PC-3 (cell line): ENCODE data around the gene PNISR. TPM values are rescaled to one million over a fixed set of nuclear protein-coding genes. Genes with fewer than 3 reads are reported as not detected.
A peak's percentile ranks its signal among the peaks of the same experiment; 100 is the strongest.

Experiments
- ATAC-seq: fragments of 200-7000 bp; cut with Tn5 transposase; 2 replicates; pipeline ENCODE4 v1.9.1; 2020; ENCODE audit warnings: mild to moderate bottlenecking, moderate library complexity
- Bru-seq: library from RNA; stranded (reverse); fragments of 400-500 nt; gene quantifications from one replicate; lab custom pipeline; 2021; lab: Mats Ljungman, UMichigan
- BruChase-seq, 2 experiments: library from RNA; stranded (reverse); fragments of 400-500 nt; gene quantifications; one replicate each; lab custom pipeline; 2021; lab: Mats Ljungman, UMichigan
- BruUV-seq: library from RNA; stranded (reverse); fragments of 400-500 nt; replicated peaks from 2 replicates; lab custom pipeline; 2021; lab: Mats Ljungman, UMichigan
- CTCF ChIA-PET: fragments of 300-600 bp; sonication (Branson Sonifier 250); formaldehyde crosslinking; loops from one replicate; lab custom pipeline; 2022; ENCODE audit warnings: antibody characterized with exemption; lab: Charles Lee
- POLR2A ChIA-PET: fragments of 300-600 bp; sonication (Branson Sonifier 250); formaldehyde crosslinking; loops from one replicate; lab custom pipeline; 2022; ENCODE audit warnings: antibody characterized with exemption; ENCODE audit not compliant: unreplicated experiment; lab: Charles Lee
- DNase-seq: peaks from one replicate; pipeline ENCODE4 v3.0.0-alpha.2; 2015
- H2AFZ ChIP-seq: fragments of 300-600 bp; sonication (generic); 2 replicates; pipeline ENCODE4 v1.6.0; 2016; ENCODE audit warnings: antibody characterized with exemption, low read length
- H3F3A ChIP-seq: fragments of 300-600 bp; sonication (generic); one replicate; pipeline ENCODE4 v1.6.0; 2017; ENCODE audit warnings: antibody characterized with exemption, low read length, control low read depth, mild to moderate bottlenecking; ENCODE audit not compliant: unreplicated experiment
- H3K27ac ChIP-seq: fragments of 300-600 bp; sonication (generic); 2 replicates; pipeline ENCODE4 v1.5.1; 2016; ENCODE audit warnings: mild to moderate bottlenecking, low read length
- H3K27me3 ChIP-seq: fragments of 300-600 bp; sonication (generic); 2 replicates; pipeline ENCODE4 v1.6.1; 2016; ENCODE audit warnings: low read length, mixed read lengths
- H3K36me3 ChIP-seq: fragments of 300-600 bp; sonication (generic); 2 replicates; pipeline ENCODE4 v1.6.1; 2016; ENCODE audit warnings: low read depth, mixed run types, low read length, mixed read lengths
- H3K4me1 ChIP-seq: fragments of 300-600 bp; sonication (generic); 2 replicates; pipeline ENCODE4 v1.5.1; 2016; ENCODE audit warnings: low read length; ENCODE audit not compliant: insufficient read depth
- H3K4me2 ChIP-seq: fragments of 300-600 bp; sonication (generic); 2 replicates; pipeline ENCODE4 v1.6.0; 2016; ENCODE audit warnings: low read length
- H3K4me3 ChIP-seq: fragments of 300-600 bp; sonication (generic); 2 replicates; pipeline ENCODE4 v1.5.1; 2016; ENCODE audit warnings: mild to moderate bottlenecking, low read length, mixed read lengths
- H3K79me2 ChIP-seq: fragments of 300-600 bp; sonication (generic); 2 replicates; pipeline ENCODE4 v1.6.1; 2017; ENCODE audit warnings: low read length, mixed read lengths
- H3K9ac ChIP-seq: fragments of 300-600 bp; sonication (generic); 2 replicates; pipeline ENCODE4 v1.6.0; 2016; ENCODE audit warnings: mild to moderate bottlenecking, low read length
- H3K9me2 ChIP-seq: fragments of 300-600 bp; sonication (generic); replicated peaks from 2 replicates; pipeline ENCODE4 v1.6.1; 2016; ENCODE audit warnings: mixed run types, low read length, mixed read lengths
- H3K9me3 ChIP-seq: fragments of 300-600 bp; sonication (generic); 2 replicates; pipeline ENCODE4 v1.6.1; 2016; ENCODE audit warnings: low read length, mixed read lengths
- H4K20me1 ChIP-seq: fragments of 300-600 bp; sonication (generic); 2 replicates; pipeline ENCODE4 v1.6.1; 2016; ENCODE audit warnings: low read length, mixed read lengths
- CTCF ChIP-seq: fragments of 300-600 bp; sonication (generic); conservative IDR thresholded peaks from 2 replicates; pipeline ENCODE4 v1.5.1; 2017; ENCODE audit warnings: antibody characterized with exemption, low read depth, mild to moderate bottlenecking, low read length
- EZH2 ChIP-seq: fragments of 300-600 bp; sonication (generic); IDR thresholded peaks from one replicate; pipeline ENCODE4 v1.6.1; 2017; ENCODE audit warnings: antibody characterized with exemption, mild to moderate bottlenecking, low read length; ENCODE audit not compliant: unreplicated experiment
- EZH2phosphoT487 ChIP-seq: fragments of 300-600 bp; sonication (generic); IDR thresholded peaks from 2 replicates; pipeline ENCODE4 v1.6.1; 2018; ENCODE audit warnings: mild to moderate bottlenecking, antibody characterized with exemption, low read length, borderline replicate concordance
- intact Hi-C: fragments of 100-400 bp; cut with micrococcal nuclease; formaldehyde crosslinking; loops from 2 replicates; pipeline ENCODE4 v1.9.0; 2023
- long read RNA-seq: library from polyadenylated mRNA; unstranded; transcript quantifications from one replicate; pipeline ENCODE4 v2.0.0, GENCODE V29; 2021; ENCODE audit not compliant: unreplicated experiment
- total RNA-seq: library from RNA; depleted of rRNA; stranded (reverse); fragments of >200 nt; gene quantifications from 2 replicates; pipeline ENCODE4 v1.2.3, GENCODE V29; 2014; rRNA removed

The PNISR gene, protein sequence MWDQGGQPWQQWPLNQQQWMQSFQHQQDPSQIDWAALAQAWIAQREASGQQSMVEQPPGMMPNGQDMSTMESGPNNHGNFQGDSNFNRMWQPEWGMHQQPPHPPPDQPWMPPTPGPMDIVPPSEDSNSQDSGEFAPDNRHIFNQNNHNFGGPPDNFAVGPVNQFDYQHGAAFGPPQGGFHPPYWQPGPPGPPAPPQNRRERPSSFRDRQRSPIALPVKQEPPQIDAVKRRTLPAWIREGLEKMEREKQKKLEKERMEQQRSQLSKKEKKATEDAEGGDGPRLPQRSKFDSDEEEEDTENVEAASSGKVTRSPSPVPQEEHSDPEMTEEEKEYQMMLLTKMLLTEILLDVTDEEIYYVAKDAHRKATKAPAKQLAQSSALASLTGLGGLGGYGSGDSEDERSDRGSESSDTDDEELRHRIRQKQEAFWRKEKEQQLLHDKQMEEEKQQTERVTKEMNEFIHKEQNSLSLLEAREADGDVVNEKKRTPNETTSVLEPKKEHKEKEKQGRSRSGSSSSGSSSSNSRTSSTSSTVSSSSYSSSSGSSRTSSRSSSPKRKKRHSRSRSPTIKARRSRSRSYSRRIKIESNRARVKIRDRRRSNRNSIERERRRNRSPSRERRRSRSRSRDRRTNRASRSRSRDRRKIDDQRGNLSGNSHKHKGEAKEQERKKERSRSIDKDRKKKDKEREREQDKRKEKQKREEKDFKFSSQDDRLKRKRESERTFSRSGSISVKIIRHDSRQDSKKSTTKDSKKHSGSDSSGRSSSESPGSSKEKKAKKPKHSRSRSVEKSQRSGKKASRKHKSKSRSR
- 37.7 and 42.5 TPM in 2 replicates for total RNA-seq
- Bru-seq, nascent RNA = percentile 95 among the genes with signal in this experiment
- BruChase-seq, experiment 1, labeled RNA remaining after a 6-hour chase = percentile 93 among the genes with signal in this experiment
- percentile 97 among the genes with signal in this experiment for BruChase-seq, experiment 2, labeled RNA remaining after a 2-hour chase
- long read RNA-seq, full-length matches to known transcripts = 38 of 152 reads
- long read RNA-seq, partial matches to known transcripts = 22 of 152 reads
- long read RNA-seq, other reads (novel, unspliced or antisense) = 92 of 152 reads

GRCh38 chr6:99424761-99425646, at the start of gene PNISR:
Gene PNISR, minus strand, starts transcription at chr6:99425308. Its CDS starts 10,649 bp downstream, at chr6:99414659.
- Histone ChIP-seq H3K4me2 (peak within 1 kb of the TSS; percentile 90), H3K9ac (peak within 1 kb of the TSS; percentile 97), H3K36me3 (peaks cover 8% of the 10 kb centered on the region; the same call in 1 of the 2 replicates), H3K4me1 (peaks cover 25% of the 10 kb centered on the region), H3K9me2 (no peaks in the 10 kb centered on the region), H3K79me2 (peaks cover 74% of the 10 kb centered on the region), H4K20me1 (peaks cover 44% of the 10 kb centered on the region), H3K27me3 (no peaks in the 10 kb centered on the region), H3K27ac (peak within 1 kb of the TSS; percentile 83), H2AFZ (peak within 1 kb of the TSS; percentile 88), H3F3A (no peaks in the 10 kb centered on the region), H3K9me3 (no peaks in the 10 kb centered on the region), H3K4me3 (peak within 1 kb of the TSS; percentile 82)
- CTCF ChIA-PET = interaction anchor here (1.8 kb wide), 1 partner anchor 95 kb away, joined by 5 read pairs; no protein-coding TSS in a partner anchor
- peak; percentile 74 for ATAC-seq
- intact Hi-C loops = loop anchor here (2.0 to 5.0 kb wide), 2 partner anchors 32 to 97 kb away; no protein-coding TSS in a partner anchor
- POLR2A ChIA-PET = interaction anchor here (0.5 to 0.6 kb wide), 3 partner anchors 31 to 144 kb away, joined by 3 to 10 read pairs (median 4); partner anchors contain the start of genes CCNC and COQ3
- BruUV-seq = TSS peak; percentile 59
- peak; percentile 92 for DNase-seq
- TF ChIP-seq EZH2phosphoT487 = no peak
- TF ChIP-seq EZH2 = no peak
- no peak for TF ChIP-seq CTCF

DNA sequence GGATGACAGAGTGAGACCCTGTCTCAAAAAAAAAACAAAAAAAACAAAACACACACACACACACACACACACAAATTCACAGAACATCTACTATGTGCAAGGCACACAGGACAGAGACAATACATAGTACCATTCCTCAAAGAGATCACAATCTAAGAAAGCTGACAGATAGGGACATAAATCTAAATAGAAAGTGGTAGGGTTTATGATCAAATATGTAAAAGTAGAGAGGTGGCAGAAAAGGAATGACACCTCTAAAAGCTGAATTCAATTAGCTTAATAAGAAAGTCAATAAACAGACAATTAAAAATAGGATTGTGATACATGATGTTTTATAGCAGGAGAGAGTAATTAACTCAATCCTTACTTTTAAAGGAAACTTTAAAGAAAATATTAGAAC, 48.6 kb upstream of the PNISR start:
- no peak overlapping the region for H3K27ac ChIP-seq
- POLR2A ChIA-PET = no interaction called here
- CTCF ChIA-PET = no interaction called here
- H3K9me3 ChIP-seq = no peaks in the 10 kb centered on the region
- H3K27me3 ChIP-seq = no peaks in the 10 kb centered on the region
- no peak overlapping the region for H2AFZ ChIP-seq
- no peak overlapping the region for H3K9ac ChIP-seq
- H3K4me1 ChIP-seq = no peaks in the 10 kb centered on the region
- no peak for TF ChIP-seq CTCF
- TF ChIP-seq EZH2phosphoT487 = no peak
- no peak for TF ChIP-seq EZH2
- no peaks in the 10 kb centered on the region for H3F3A ChIP-seq
- H3K79me2 ChIP-seq = no peaks in the 10 kb centered on the region
- no peak overlapping the region for H3K4me3 ChIP-seq
- H3K4me2 ChIP-seq = no peak overlapping the region
- DNase-seq (no peak), ATAC-seq (no peak)
- H3K36me3 ChIP-seq = no peaks in the 10 kb centered on the region
- no peaks in the 10 kb centered on the region for H4K20me1 ChIP-seq
- H3K9me2 ChIP-seq = no peaks in the 10 kb centered on the region
- intact Hi-C loops = no loop called here
- BruUV-seq = no TSS peak
